H1 (cell line): ENCODE results near the gene TNFRSF11A. TPM values are rescaled to one million over a fixed set of nuclear protein-coding genes. Genes with fewer than 3 reads are reported as not detected.

Experiments
- CTCF ChIA-PET: fragments of 300-600 bp; sonication (Branson Sonifier 250); formaldehyde crosslinking; loops from one replicate; lab custom pipeline; 2021; ENCODE audit not compliant: partially characterized antibody; lab: Charles Lee
- POLR2A ChIA-PET: fragments of 300-600 bp; sonication (Branson Sonifier 250); formaldehyde crosslinking; loops from one replicate; lab custom pipeline; 2021; ENCODE audit warnings: inconsistent platforms; ENCODE audit not compliant: partially characterized antibody; lab: Charles Lee
- DNase-seq, 2 experiments: peaks; one replicate each; pipeline versions ENCODE4 v3.0.0 to v3.0.0-alpha.2; 2010 to 2022; ENCODE audit warnings: low spot score in 2 of 2, low read depth in 1 of 2, mixed read lengths in 1 of 2
- FAIRE-seq: peaks from 2 replicates; lab custom pipeline; 2011; peaks lifted over from hg19 to GRCh38; lab: Jason Lieb, UNC
- H2AFZ ChIP-seq: 2 replicates; pipeline ENCODE4 v1.8.1; 2012; ENCODE audit warnings: low read length, inconsistent platforms
- H2AK5ac ChIP-seq: 2 replicates; pipeline ENCODE4 v1.6.1; 2013; ENCODE audit warnings: low read depth, low read length
- H2BK120ac ChIP-seq: replicated peaks from 2 replicates; pipeline ENCODE3; 2013; ENCODE audit warnings: low read depth, low read length, inconsistent platforms
- H2BK12ac ChIP-seq: 2 replicates; pipeline ENCODE4 v1.6.1; 2013; ENCODE audit warnings: low read depth, low read length
- H2BK15ac ChIP-seq: 2 replicates; pipeline ENCODE4 v1.6.1; 2013; ENCODE audit warnings: low read length
- H2BK20ac ChIP-seq: 2 replicates; pipeline ENCODE4 v1.6.1; 2013; ENCODE audit warnings: low read length
- H2BK5ac ChIP-seq: 2 replicates; pipeline ENCODE4 v1.6.1; 2013; ENCODE audit warnings: low read depth, low read length
- H3K14ac ChIP-seq: 2 replicates; pipeline ENCODE4 v1.6.1; 2013; ENCODE audit warnings: inconsistent platforms; ENCODE audit not compliant: insufficient read length
- H3K18ac ChIP-seq: 2 replicates; pipeline ENCODE4 v1.6.1; 2013; ENCODE audit warnings: low read length; ENCODE audit errors: extremely low read depth
- H3K23ac ChIP-seq: 2 replicates; pipeline ENCODE4 v1.6.1; 2013; ENCODE audit warnings: inconsistent platforms; ENCODE audit not compliant: insufficient read length
- H3K23me2 ChIP-seq: 2 replicates; pipeline ENCODE4 v1.6.1; 2013; ENCODE audit warnings: low read depth, low read length
- H3K27ac ChIP-seq: 2 replicates; pipeline ENCODE4 v1.6.1; 2011; ENCODE audit warnings: low read depth, low read length, inconsistent platforms
- H3K27me3 ChIP-seq, 4 experiments: replicated peaks in 1 of 4; 1 replicate in 1 of 4; 2 replicates in 3 of 4; pipeline versions ENCODE4 v1.6.1 to v1.8.1; 2011 to 2013; ENCODE audit warnings: low read length in 3 of 4, mild to moderate bottlenecking in 3 of 4, inconsistent platforms in 2 of 4, mixed read lengths in 2 of 4, moderate library complexity in 1 of 4; ENCODE audit not compliant: control insufficient read depth in 3 of 4, insufficient read depth in 3 of 4; ENCODE audit errors: extremely low read depth in 1 of 4
- H3K36me3 ChIP-seq, 4 experiments: 2 replicates each; pipeline versions ENCODE4 v1.6.1 to v1.8.1; 2011 to 2013; ENCODE audit warnings: mild to moderate bottlenecking in 4 of 4, low read length in 3 of 4, moderate library complexity in 2 of 4, control low read depth in 1 of 4, inconsistent platforms in 1 of 4; ENCODE audit not compliant: insufficient read depth in 4 of 4, control insufficient read depth in 2 of 4
- H3K4ac ChIP-seq: replicated peaks from 2 replicates; pipeline ENCODE3; 2013; ENCODE audit warnings: low read length, low read depth, mixed read lengths, inconsistent platforms; ENCODE audit not compliant: insufficient read length
- H3K4me1 ChIP-seq, 4 experiments: replicated peaks in 1 of 4; 1 replicate in 1 of 4; 2 replicates in 3 of 4; pipeline versions ENCODE4 v1.6.1 to v1.8.1; 2011 to 2013; ENCODE audit warnings: low read length in 3 of 4, inconsistent platforms in 2 of 4, mixed read lengths in 1 of 4; ENCODE audit not compliant: insufficient read depth in 4 of 4, control insufficient read depth in 3 of 4
- H3K4me2 ChIP-seq, 2 experiments: 2 replicates each; pipeline versions ENCODE4 v1.6.1 to v1.8.1; 2011 to 2013; ENCODE audit warnings: low read depth in 2 of 2, low read length in 2 of 2, control low read depth in 1 of 2, inconsistent platforms in 1 of 2, mild to moderate bottlenecking in 1 of 2; ENCODE audit not compliant: insufficient read depth in 1 of 2
- H3K4me3 ChIP-seq, 4 experiments: fragments of 200-600, 300-600 bp in 1 of 4; sonication (generic), shearing (Covaris generic), sonication (Bioruptor Twin) in 1 of 4; 2 replicates each; pipeline versions ENCODE4 v1.5.1 to v1.8.1; 2011 to 2016; ENCODE audit warnings: low read length in 4 of 4, low read depth in 3 of 4, control low read depth in 2 of 4, inconsistent platforms in 2 of 4, mild to moderate bottlenecking in 2 of 4, mixed read lengths in 1 of 4, moderate library complexity in 1 of 4; ENCODE audit not compliant: insufficient read depth in 2 of 4; ENCODE audit errors: extremely low read depth in 1 of 4
- H3K56ac ChIP-seq: replicated peaks from 2 replicates; pipeline ENCODE3; 2013; ENCODE audit warnings: low read depth, mild to moderate bottlenecking, mixed read lengths, low read length, inconsistent platforms; ENCODE audit not compliant: insufficient read length
- H3K79me1 ChIP-seq: 2 replicates; pipeline ENCODE4 v1.6.1; 2013; ENCODE audit warnings: low read depth, low read length, control low read depth
- H3K79me2 ChIP-seq, 2 experiments: 2 replicates each; pipeline versions ENCODE4 v1.6.1 to v1.8.1; 2012 to 2013; ENCODE audit warnings: low read length in 2 of 2, mild to moderate bottlenecking in 2 of 2, inconsistent platforms in 1 of 2; ENCODE audit not compliant: insufficient read depth in 2 of 2, control insufficient read depth in 1 of 2
- H3K9ac ChIP-seq, 4 experiments: replicated peaks in 1 of 4; 1 replicate in 1 of 4; 2 replicates in 3 of 4; pipeline versions ENCODE4 v1.6.1 to v1.8.1; 2011 to 2013; ENCODE audit warnings: low read depth in 3 of 4, low read length in 3 of 4, control low read depth in 2 of 4, mild to moderate bottlenecking in 2 of 4, moderate library complexity in 2 of 4, inconsistent platforms in 1 of 4; ENCODE audit errors: extremely low read depth in 1 of 4
- H3K9me3 ChIP-seq, 2 experiments: 2 replicates each; pipeline versions ENCODE4 v1.6.1 to v1.8.1; 2012 to 2013; ENCODE audit warnings: mild to moderate bottlenecking in 2 of 2, moderate library complexity in 2 of 2, control low read depth in 1 of 2, inconsistent platforms in 1 of 2, low read depth in 1 of 2, low read length in 1 of 2, mixed read lengths in 1 of 2; ENCODE audit not compliant: insufficient read depth in 2 of 2
- H4K20me1 ChIP-seq, 2 experiments: replicated peaks in 1 of 2; 2 replicates each; pipeline versions ENCODE3 to v1.8.1; 2011 to 2013; ENCODE audit warnings: inconsistent platforms in 2 of 2, low read length in 2 of 2, mild to moderate bottlenecking in 1 of 2; ENCODE audit not compliant: insufficient read depth in 2 of 2, control insufficient read depth in 1 of 2
- H4K5ac ChIP-seq: 2 replicates; pipeline ENCODE4 v1.6.1; 2013; ENCODE audit warnings: low read length, low read depth, mixed read lengths, inconsistent platforms; ENCODE audit not compliant: insufficient read length
- H4K8ac ChIP-seq: 2 replicates; pipeline ENCODE4 v1.8.0; 2013; ENCODE audit warnings: mild to moderate bottlenecking, moderate library complexity, low read length, inconsistent platforms; ENCODE audit not compliant: insufficient read depth; ENCODE audit errors: extremely low read depth
- H4K91ac ChIP-seq: replicated peaks from 2 replicates; pipeline ENCODE3; 2013; ENCODE audit warnings: low read length, mixed read lengths, inconsistent platforms; ENCODE audit not compliant: insufficient read length
- ASH2L ChIP-seq: fragments of 200-600, 300-600 bp; sonication (generic); IDR thresholded peaks from one replicate; pipeline ENCODE4 v1.7.1; 2017; ENCODE audit warnings: low read length
- BACH1 ChIP-seq: IDR thresholded peaks from 2 replicates; pipeline ENCODE4 v1.6.1; 2012; ENCODE audit warnings: low read length, improper control_type of control experiment
- CTBP2 ChIP-seq: IDR thresholded peaks from 2 replicates; pipeline ENCODE4 v1.7.0; 2011; ENCODE audit warnings: borderline replicate concordance, mild to moderate bottlenecking, moderate library complexity, mixed read lengths, low read length; ENCODE audit not compliant: insufficient read depth, insufficient read length
- NRF1 ChIP-seq: IDR thresholded peaks from 2 replicates; pipeline ENCODE4 v1.6.1; 2011; ENCODE audit warnings: mild to moderate bottlenecking, low read depth, low read length, improper control_type of control experiment
- RBBP5 ChIP-seq: IDR thresholded peaks from 2 replicates; pipeline ENCODE4 v1.7.1; 2012; ENCODE audit warnings: low read depth, mild to moderate bottlenecking, inconsistent platforms, low read length, moderate library complexity, borderline replicate concordance
- RXRA ChIP-seq: IDR thresholded peaks from 2 replicates; pipeline ENCODE4 v1.6.1; 2011; ENCODE audit warnings: low read depth, mild to moderate bottlenecking, low read length, moderate library complexity; ENCODE audit not compliant: insufficient read depth
- SIX5 ChIP-seq: IDR thresholded peaks from 2 replicates; pipeline ENCODE4 v1.6.1; 2011; ENCODE audit warnings: mild to moderate bottlenecking, low read depth, low read length
- SP2 ChIP-seq: IDR thresholded peaks from 2 replicates; pipeline ENCODE4 v1.6.1; 2012; ENCODE audit warnings: mild to moderate bottlenecking, low read length, inconsistent platforms
- USF2 ChIP-seq: IDR thresholded peaks from 2 replicates; pipeline ENCODE4 v1.6.1; 2011; ENCODE audit warnings: low read length, improper control_type of control experiment
- YY1 ChIP-seq: IDR thresholded peaks from 2 replicates; pipeline ENCODE4 v1.6.1; 2011; ENCODE audit warnings: low read depth, mild to moderate bottlenecking, low read length
- WGBS, 2 experiments: shearing (Covaris generic) in 1 of 2; methylation state at CpG; one replicate each; pipeline versions ENCODE4 v1.1.6 to v1.1.7; 2013 to 2015; ENCODE audit warnings: low lambda C conversion rate in 2 of 2, mixed read lengths in 2 of 2, inconsistent platforms in 1 of 2, low coverage in 1 of 2, missing lambda C conversion rate in 1 of 2; ENCODE audit not compliant: insufficient replicate concordance in 2 of 2, insufficient coverage in 1 of 2, insufficient read length in 1 of 2; ENCODE audit errors: extremely low coverage in 1 of 2, missing lambda C conversion rate in 1 of 2; 5-methylcytosine and 5-hydroxymethylcytosine counted together
- polyA plus RNA-seq, 7 experiments: library from polyadenylated mRNA; depleted of rRNA in 3 of 7; stranded (reverse) in 5 of 7; unstranded in 2 of 7; fragments of >200 nt in 5 of 7; fragments of 200-250 nt in 2 of 7; gene quantifications; 1 replicate in 5 of 7; 2 replicates in 1 of 7; 4 replicates in 1 of 7; pipeline versions ENCODE4 v1.2.1 to v1.2.3, GENCODE V29; 2011 to 2013; ENCODE audit warnings: missing spikeins in 2 of 7, mixed read lengths in 2 of 7
- total RNA-seq: library from RNA; stranded (reverse); fragmentation: NEBNext Ultra II Directional; extraction: Animal tissue kit (Norgen Biotek cat#: 25700); gene quantifications from 2 replicates; pipeline ENCODE4 v1.2.1, GENCODE V29; 2021
- TF ChIP-seq, protein P1 (sequence below), 3 experiments: IDR thresholded peaks; 1 replicate in 2 of 3; 2 replicates in 1 of 3; pipeline versions ENCODE4 v1.5.1 to v1.6.1; 2011; ENCODE audit warnings: low read length in 3 of 3, mild to moderate bottlenecking in 3 of 3, inconsistent platforms in 2 of 3, low read depth in 1 of 3, moderate library complexity in 1 of 3; ENCODE audit not compliant: insufficient read depth in 1 of 3; ENCODE audit errors: control extremely low read depth in 1 of 3

Gene TNFRSF11A
- total and polyA plus RNA-seq, 2 of the 8 experiments (the other 6 are each of a cell fraction or from before 2014, with no cell fraction given) = 8.7 to 10.6 TPM

DNA sequence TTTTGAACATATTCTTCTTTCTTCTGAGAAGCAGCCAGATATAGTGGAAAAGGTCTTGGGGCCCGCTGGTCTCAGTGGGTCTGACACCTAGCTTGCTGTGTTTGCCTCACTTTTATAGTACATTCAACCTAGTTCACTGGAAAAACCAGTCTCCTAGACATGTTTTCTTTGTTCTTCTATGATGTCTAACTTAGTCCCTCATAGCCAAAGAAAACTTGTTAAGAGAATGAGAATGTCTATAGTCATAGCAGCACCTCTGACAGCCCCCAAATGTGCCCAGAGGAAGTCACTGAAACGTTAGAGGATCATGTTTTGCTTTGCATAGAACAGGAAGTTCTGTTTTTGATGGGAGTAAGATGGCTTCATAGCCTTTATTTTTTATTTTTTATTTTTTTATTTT lies 40.3 kb downstream of the TNFRSF11A start:
- H3K56ac ChIP-seq = no peak overlapping the region
- CTCF ChIA-PET = interaction anchor here (0.6 to 1.6 kb wide), 2 partner anchors 26 to 32 kb away, joined by 3 read pairs; no protein-coding TSS in a partner anchor
- no peak for FAIRE-seq

More for the DNA sequence above, 40.3 kb downstream of the TNFRSF11A start:
- no peak overlapping the region for H4K91ac ChIP-seq
- H2BK15ac ChIP-seq = no peak overlapping the region
- H2BK20ac ChIP-seq = no peak overlapping the region
- no peak overlapping the region for H3K4me2 ChIP-seq
- H3K79me2 ChIP-seq = no peaks in the 10 kb centered on the region
- POLR2A ChIA-PET = no interaction called here
- peaks cover 0 to 3% (median 2%) of the 10 kb centered on the region in 4 experiments; a peak in 3 of 7 replicates for H3K4me1 ChIP-seq
- H3K4me3 ChIP-seq = no peak overlapping the region
- H2BK12ac ChIP-seq = no peak overlapping the region
- no peaks in the 10 kb centered on the region for H3K9me3 ChIP-seq
- no peak overlapping the region for H3K23ac ChIP-seq
- H3K18ac ChIP-seq = no peak overlapping the region
- no peak overlapping the region for H3K27ac ChIP-seq
- no peaks in the 10 kb centered on the region for H4K20me1 ChIP-seq
- H4K8ac ChIP-seq = no peak overlapping the region
- no peak for TF ChIP-seq RBBP5
- TF ChIP-seq BACH1 = no peak
- no peak for TF ChIP-seq CTBP2
- TF ChIP-seq ASH2L = no peak
- TF ChIP-seq RXRA = no peak
- no peak for TF ChIP-seq NRF1
- no peak for TF ChIP-seq SIX5
- no peak for TF ChIP-seq USF2
- TF ChIP-seq SP2 = no peak
- TF ChIP-seq, protein P1, sequence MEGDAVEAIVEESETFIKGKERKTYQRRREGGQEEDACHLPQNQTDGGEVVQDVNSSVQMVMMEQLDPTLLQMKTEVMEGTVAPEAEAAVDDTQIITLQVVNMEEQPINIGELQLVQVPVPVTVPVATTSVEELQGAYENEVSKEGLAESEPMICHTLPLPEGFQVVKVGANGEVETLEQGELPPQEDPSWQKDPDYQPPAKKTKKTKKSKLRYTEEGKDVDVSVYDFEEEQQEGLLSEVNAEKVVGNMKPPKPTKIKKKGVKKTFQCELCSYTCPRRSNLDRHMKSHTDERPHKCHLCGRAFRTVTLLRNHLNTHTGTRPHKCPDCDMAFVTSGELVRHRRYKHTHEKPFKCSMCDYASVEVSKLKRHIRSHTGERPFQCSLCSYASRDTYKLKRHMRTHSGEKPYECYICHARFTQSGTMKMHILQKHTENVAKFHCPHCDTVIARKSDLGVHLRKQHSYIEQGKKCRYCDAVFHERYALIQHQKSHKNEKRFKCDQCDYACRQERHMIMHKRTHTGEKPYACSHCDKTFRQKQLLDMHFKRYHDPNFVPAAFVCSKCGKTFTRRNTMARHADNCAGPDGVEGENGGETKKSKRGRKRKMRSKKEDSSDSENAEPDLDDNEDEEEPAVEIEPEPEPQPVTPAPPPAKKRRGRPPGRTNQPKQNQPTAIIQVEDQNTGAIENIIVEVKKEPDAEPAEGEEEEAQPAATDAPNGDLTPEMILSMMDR (IDR thresholded peaks at IDR 0.05; ENCODE audit: control extremely low read depth in 1 of 3, insufficient read depth in 1 of 3, low read depth in 1 of 3, low read length in 3 of 3) = no peak
- no peak for TF ChIP-seq YY1
- H2AK5ac ChIP-seq = no peak overlapping the region
- no peaks in the 10 kb centered on the region for H3K23me2 ChIP-seq
- DNase-seq = no peak
- H2AFZ ChIP-seq = no peak overlapping the region
- 90% methylated on average over 2 of the region's 2 CpGs; no CpG with 5 or more reads in 1 of the 2 experiments for WGBS, 2 experiments
- no peak overlapping the region for H3K4ac ChIP-seq
- H3K9ac ChIP-seq = no peak overlapping the region
- no peaks in the 10 kb centered on the region for H3K79me1 ChIP-seq
- no peak overlapping the region for H2BK120ac ChIP-seq
- no peak overlapping the region for H3K14ac ChIP-seq
- H3K27me3 ChIP-seq = no peaks in the 10 kb centered on the region
- no peak overlapping the region for H4K5ac ChIP-seq
- H3K36me3 ChIP-seq = peaks cover 2 to 37% (median 4%) of the 10 kb centered on the region in 4 experiments; a peak in 4 of 8 replicates
- H2BK5ac ChIP-seq = no peak overlapping the region
